CD14-positive monocyte (primary cell): ENCODE results near the gene DACT2. TPM values are rescaled to one million over a fixed set of nuclear protein-coding genes. Genes with fewer than 3 reads are reported as not detected.
A peak's percentile ranks its signal among the peaks of the same experiment; 100 is the strongest.

Source experiments
- DNase-seq, 3 donors: peaks; one replicate each; pipeline ENCODE4 v3.0.0-alpha.2; 2011 to 2022
- H2AFZ ChIP-seq: 2 replicates; pipeline ENCODE4 v1.6.0; 2012; ENCODE audit warnings: mild to moderate bottlenecking, low read depth, low read length, inconsistent platforms; ENCODE audit not compliant: insufficient read depth, poor library complexity, severe bottlenecking
- H3K27ac ChIP-seq, 2 donors: 1 replicate in 1 of 2; 2 replicates in 1 of 2; pipeline ENCODE4 v1.5.1; 2012 to 2013; ENCODE audit warnings: low read length in 2 of 2, control low read depth in 1 of 2, inconsistent platforms in 1 of 2, low read depth in 1 of 2, mild to moderate bottlenecking in 1 of 2
- H3K27me3 ChIP-seq, 2 donors: one replicate each; pipeline versions ENCODE4 v1.6.0 to v1.6.1; 2011 to 2013; ENCODE audit warnings: low read length in 2 of 2; ENCODE audit not compliant: control insufficient read depth in 2 of 2, insufficient read depth in 2 of 2
- H3K36me3 ChIP-seq, 2 donors: replicated peaks in 1 of 2; 1 replicate in 1 of 2; 2 replicates in 1 of 2; pipeline versions ENCODE4 v1.5.1 to v1.6.1; 2012 to 2013; ENCODE audit warnings: low read length in 2 of 2, control low read depth in 1 of 2, inconsistent platforms in 1 of 2, mild to moderate bottlenecking in 1 of 2; ENCODE audit not compliant: insufficient read depth in 2 of 2, control insufficient read depth in 1 of 2
- H3K4me1 ChIP-seq, 2 donors: 1 replicate in 1 of 2; 2 replicates in 1 of 2; pipeline versions ENCODE4 v1.5.1 to v1.6.1; 2012 to 2013; ENCODE audit warnings: low read length in 2 of 2, control low read depth in 1 of 2, inconsistent platforms in 1 of 2, mild to moderate bottlenecking in 1 of 2, moderate library complexity in 1 of 2; ENCODE audit not compliant: insufficient read depth in 2 of 2, control insufficient read depth in 1 of 2
- H3K4me2 ChIP-seq: replicated peaks from 2 replicates; pipeline ENCODE3; 2012; ENCODE audit warnings: low read length, moderate library complexity, mild to moderate bottlenecking; ENCODE audit not compliant: poor library complexity, severe bottlenecking; ENCODE audit errors: extremely low read depth
- H3K4me3 ChIP-seq, 3 experiments: fragments of 200-600 bp in 1 of 3; sonication (generic) in 1 of 3; replicated peaks in 1 of 3; 1 replicate in 2 of 3; 2 replicates in 1 of 3; pipeline ENCODE4 v1.5.1; 2011 to 2013; ENCODE audit warnings: low read length in 3 of 3, mild to moderate bottlenecking in 3 of 3, control low read depth in 2 of 3, low read depth in 2 of 3, inconsistent platforms in 1 of 3, moderate library complexity in 1 of 3
- H3K79me2 ChIP-seq: 2 replicates; pipeline ENCODE4 v1.6.0; 2012; ENCODE audit warnings: mild to moderate bottlenecking, control low read depth, inconsistent platforms, low read length, moderate library complexity; ENCODE audit not compliant: insufficient read depth
- H3K9ac ChIP-seq: 2 replicates; pipeline ENCODE4 v1.6.0; 2017; ENCODE audit warnings: low read length, mild to moderate bottlenecking; ENCODE audit not compliant: insufficient read depth, poor library complexity, severe bottlenecking
- H3K9me3 ChIP-seq, 2 donors: replicated peaks in 1 of 2; 1 replicate in 1 of 2; 2 replicates in 1 of 2; pipeline versions ENCODE4 v1.5.1 to v1.6.1; 2012 to 2013; ENCODE audit warnings: low read length in 2 of 2, control low read depth in 1 of 2; ENCODE audit not compliant: control insufficient read depth in 1 of 2, insufficient read depth in 1 of 2
- H4K20me1 ChIP-seq: 2 replicates; pipeline ENCODE4 v1.6.0; 2012; ENCODE audit warnings: mild to moderate bottlenecking, low read length, control low read depth, moderate library complexity; ENCODE audit not compliant: insufficient read depth
- H3K27ac Mint-ChIP-seq, 7 donors: one replicate each; pipeline ENCODE4 v1.8.0; 2020; ENCODE audit warnings: mild to moderate bottlenecking in 7 of 7, mixed read lengths in 7 of 7, moderate library complexity in 6 of 7, inconsistent platforms in 2 of 7
- H3K27me3 Mint-ChIP-seq, 3 donors: one replicate each; pipeline ENCODE4 v1.8.0; 2021 to 2022; ENCODE audit warnings: low read depth in 3 of 3, mild to moderate bottlenecking in 3 of 3, mixed read lengths in 3 of 3, moderate library complexity in 3 of 3, inconsistent platforms in 1 of 3
- H3K36me3 Mint-ChIP-seq, 2 donors: one replicate each; pipeline ENCODE4 v1.8.0; 2020; ENCODE audit warnings: mixed read lengths in 2 of 2, inconsistent platforms in 1 of 2, mild to moderate bottlenecking in 1 of 2
- H3K4me1 Mint-ChIP-seq: one replicate; pipeline ENCODE4 v1.8.0; 2020; ENCODE audit warnings: mild to moderate bottlenecking, mixed read lengths
- H3K4me3 Mint-ChIP-seq, 2 donors: one replicate each; pipeline ENCODE4 v1.8.0; 2020; ENCODE audit warnings: mild to moderate bottlenecking in 2 of 2, mixed read lengths in 2 of 2, moderate library complexity in 1 of 2
- H3K9me3 Mint-ChIP-seq, 7 donors: one replicate each; pipeline ENCODE4 v1.8.0; 2020 to 2022; ENCODE audit warnings: mixed read lengths in 7 of 7, mild to moderate bottlenecking in 6 of 7, moderate library complexity in 6 of 7, inconsistent platforms in 2 of 7
- CTCF ChIP-seq: fragments of 200-600 bp; IDR thresholded peaks from one replicate; pipeline ENCODE4 v1.8.0; 2022; ENCODE audit warnings: antibody characterized with exemption, mild to moderate bottlenecking
- WGBS: methylation state at CpG from one replicate; pipeline ENCODE4 v1.1.5; 2013; ENCODE audit warnings: missing lambda C conversion rate; ENCODE audit not compliant: insufficient coverage; 5-methylcytosine and 5-hydroxymethylcytosine counted together
- intact Hi-C, 2 donors: fragments of 100-400 bp; cut with micrococcal nuclease; formaldehyde crosslinking; loops; one replicate each; pipeline versions ENCODE4 v1.15.0 to v1.15.1; 2023
- polyA plus RNA-seq, 3 donors: library from polyadenylated mRNA; depleted of rRNA in 1 of 3; unstranded in 2 of 3; stranded (reverse) in 1 of 3; fragments of 300-500 nt in 2 of 3; fragments of >200 nt in 1 of 3; fragmentation: Illumina TruSeq in 2 of 3; gene quantifications; 1 replicate in 2 of 3; 2 replicates in 1 of 3; pipeline ENCODE4 v1.2.3, GENCODE V29; 2012 to 2021

Gene DACT2
- polyA plus RNA-seq, 3 donors, result not detected

GRCh38 chr6:168318090-168318489 lies 1.5 kb downstream of the DACT2 start:
- H3K36me3 Mint-ChIP-seq, result no peaks in the 10 kb centered on the region
- Histone ChIP-seq H4K20me1 (no peaks in the 10 kb centered on the region), H3K9ac (no peak overlapping the region), H3K4me2 (no peak overlapping the region), H3K27ac (no peak overlapping the region), H3K4me1 (no peaks in the 10 kb centered on the region), H3K79me2 (no peaks in the 10 kb centered on the region), H3K27me3 (peaks cover 0 to 42% of the 10 kb centered on the region in 2 donors), H3K9me3 (peaks cover 3 to 5% of the 10 kb centered on the region in 2 donors), H2AFZ (no peak overlapping the region), H3K4me3 (no peak overlapping the region), H3K36me3 (no peaks in the 10 kb centered on the region)
- peaks cover 33 to 52% (median 40%) of the 10 kb centered on the region in 3 donors for H3K27me3 Mint-ChIP-seq
- intact Hi-C loops, result no loop called here
- H3K9me3 Mint-ChIP-seq, result peaks cover 2 to 9% (median 6%) of the 10 kb centered on the region in 7 donors
- no peak overlapping the region for H3K27ac Mint-ChIP-seq
- no peak for DNase-seq
- H3K4me3 Mint-ChIP-seq, result peak overlapping the region in 1 of 2 donors; percentile 32
- no peak for TF ChIP-seq CTCF
- H3K4me1 Mint-ChIP-seq, result no peaks in the 10 kb centered on the region
- WGBS, result 51% methylated on average over 8 of the region's 12 CpGs

GRCh38 chr6:168315596-168315995 lies 4.0 kb downstream of the DACT2 start:
- no peak overlapping the region for H3K4me3 ChIP-seq
- H3K4me1 Mint-ChIP-seq, result no peaks in the 10 kb centered on the region
- H3K9me3 Mint-ChIP-seq, result peaks cover 0 to 3% (median 1%) of the 10 kb centered on the region in 7 donors
- H3K27ac Mint-ChIP-seq, result no peak overlapping the region
- H2AFZ ChIP-seq, result no peak overlapping the region
- H3K4me2 ChIP-seq, result no peak overlapping the region
- H3K27ac ChIP-seq, result no peak overlapping the region
- intact Hi-C loops, result no loop called here
- no peak overlapping the region for H3K9ac ChIP-seq
- H3K4me1 ChIP-seq, result no peaks in the 10 kb centered on the region
- H3K36me3 ChIP-seq, result no peaks in the 10 kb centered on the region
- no peaks in the 10 kb centered on the region for H4K20me1 ChIP-seq
- DNase-seq, result no peak
- no peak overlapping the region for H3K4me3 Mint-ChIP-seq
- H3K36me3 Mint-ChIP-seq, result no peaks in the 10 kb centered on the region
- H3K27me3 Mint-ChIP-seq, result peaks cover 30 to 46% (median 40%) of the 10 kb centered on the region in 3 donors
- no peak for TF ChIP-seq CTCF
- H3K27me3 ChIP-seq, result peaks cover 0 to 35% of the 10 kb centered on the region in 2 donors
- 91% methylated on average over 4 of the region's 5 CpGs for WGBS
- H3K79me2 ChIP-seq, result no peaks in the 10 kb centered on the region
- H3K9me3 ChIP-seq, result peaks cover 2 to 3% of the 10 kb centered on the region in 2 donors
